SK-N-SH treated with all-trans-retinoic acid at 6 μM for 48 hours (cell line): ENCODE measurements around the gene ZNF664.

Source experiments
- ATAC-seq: fragments of 200-7000 bp; cut with Tn5 transposase; 3 replicates; pipeline ENCODE4 v1.9.1; 2020; ENCODE audit warnings: mild to moderate bottlenecking, moderate library complexity
- ARNTL ChIP-seq: fragments of 450-650 bp; formaldehyde crosslinking; IDR thresholded peaks from 2 replicates; pipeline ENCODE4 v1.5.0; 2020; ENCODE audit warnings: low read depth, mild to moderate bottlenecking, moderate library complexity, borderline replicate concordance
- BACH2 ChIP-seq: fragments of 250-450 bp; sonication (Bioruptor Pico); IDR thresholded peaks from 2 replicates; pipeline ENCODE4 v1.9.0; 2021; ENCODE audit warnings: mild to moderate bottlenecking, borderline replicate concordance
- CREB5 ChIP-seq: fragments of 250-450 bp; sonication (Bioruptor Pico); IDR thresholded peaks from 2 replicates; pipeline ENCODE4 v1.5.1; 2020; ENCODE audit warnings: low read depth, mild to moderate bottlenecking, moderate library complexity
- ESRRG ChIP-seq: fragments of 250-450 bp; sonication (Bioruptor Pico); IDR thresholded peaks from 2 replicates; pipeline ENCODE4 v1.6.1; 2021; ENCODE audit warnings: mild to moderate bottlenecking
- GLIS3 ChIP-seq: fragments of 250-450 bp; sonication (Bioruptor Pico); IDR thresholded peaks from 2 replicates; pipeline ENCODE4 v1.5.0; 2020; ENCODE audit warnings: mild to moderate bottlenecking, moderate library complexity
- ISL1 ChIP-seq: fragments of 250-450 bp; sonication (Bioruptor Pico); IDR thresholded peaks from 2 replicates; pipeline ENCODE4 v2.1.2; 2022; ENCODE audit warnings: mild to moderate bottlenecking, moderate library complexity
- OSR1 ChIP-seq: fragments of 250-450 bp; sonication (Bioruptor Pico); IDR thresholded peaks from 2 replicates; pipeline ENCODE4 v1.8.0; 2022; ENCODE audit warnings: moderate library complexity, mild to moderate bottlenecking, inconsistent platforms
- PATZ1 ChIP-seq: fragments of 250-450 bp; sonication (Bioruptor Pico); IDR thresholded peaks from 2 replicates; pipeline ENCODE4 v1.8.0; 2020; ENCODE audit warnings: mild to moderate bottlenecking, moderate library complexity, borderline replicate concordance
- PPARA ChIP-seq: fragments of 250-450 bp; sonication (Bioruptor Pico); IDR thresholded peaks from 2 replicates; pipeline ENCODE4 v1.5.0; 2020; ENCODE audit warnings: mild to moderate bottlenecking, borderline replicate concordance
- RARB ChIP-seq: fragments of 250-450 bp; sonication (Bioruptor Pico); IDR thresholded peaks from 2 replicates; pipeline ENCODE4 v1.8.0; 2021; ENCODE audit warnings: mild to moderate bottlenecking, moderate library complexity
- SNAI2 ChIP-seq: fragments of 250-450 bp; sonication (Bioruptor Pico); IDR thresholded peaks from 2 replicates; pipeline ENCODE4 v1.5.0; 2020; ENCODE audit warnings: mild to moderate bottlenecking, moderate library complexity
- TCF4 ChIP-seq: fragments of 250-450 bp; sonication (Bioruptor Pico); IDR thresholded peaks from 2 replicates; pipeline ENCODE4 v1.8.0; 2021; ENCODE audit warnings: mild to moderate bottlenecking, moderate library complexity, borderline replicate concordance
- TOX ChIP-seq: fragments of 250-450 bp; sonication (Bioruptor Pico); IDR thresholded peaks from 2 replicates; pipeline ENCODE4 v1.8.0; 2021; ENCODE audit warnings: mild to moderate bottlenecking, moderate library complexity, borderline replicate concordance
- TSHZ2 ChIP-seq: fragments of 250-450 bp; sonication (Bioruptor Pico); IDR thresholded peaks from 2 replicates; pipeline ENCODE4 v1.5.0; 2020; ENCODE audit warnings: mild to moderate bottlenecking, moderate library complexity
- ZC3H10 ChIP-seq: fragments of 250-450 bp; sonication (Bioruptor Pico); IDR thresholded peaks from 2 replicates; pipeline ENCODE4 v1.5.1; 2021; ENCODE audit warnings: mild to moderate bottlenecking, moderate library complexity
- ZFP3 ChIP-seq: fragments of 250-450 bp; sonication (Bioruptor Pico); IDR thresholded peaks from 2 replicates; pipeline ENCODE4 v1.5.0; 2020; ENCODE audit warnings: mild to moderate bottlenecking, moderate library complexity
- ZFP30 ChIP-seq: fragments of 450-650 bp; formaldehyde crosslinking; IDR thresholded peaks from 2 replicates; pipeline ENCODE4 v1.5.0; 2022; ENCODE audit warnings: mild to moderate bottlenecking, moderate library complexity
- ZNF8 ChIP-seq: fragments of 450-650 bp; formaldehyde crosslinking; IDR thresholded peaks from 2 replicates; pipeline ENCODE4 v1.5.0; 2020; ENCODE audit warnings: mild to moderate bottlenecking, moderate library complexity

The ZNF664 gene

GRCh38 chr12:124006085-124006845, 33.2 kb downstream of the ZNF664 start:
- no peak for ATAC-seq
- TF ChIP-seq ZNF8 (CRISPR knock-in tag) (no peak), ESRRG (CRISPR knock-in tag) (no peak), PATZ1 (CRISPR knock-in tag) (no peak)

GRCh38 chr12:124006846-124007713, 34.1 kb downstream of the ZNF664 start:
- no peak for ATAC-seq
- TF ChIP-seq OSR1 (CRISPR knock-in tag), result no peak
- TF ChIP-seq BACH2 (CRISPR knock-in tag), result no peak
- no peak for TF ChIP-seq ISL1 (CRISPR knock-in tag)
- TF ChIP-seq RARB (CRISPR knock-in tag), result no peak
- TF ChIP-seq ZFP3, result no peak
- no peak for TF ChIP-seq ZFP30 (CRISPR knock-in tag)
- TF ChIP-seq, all 23 proteins: peak for 0

- no peak for TF ChIP-seq TOX (CRISPR knock-in tag)
- no peak for TF ChIP-seq TCF4 (CRISPR knock-in tag)
- TF ChIP-seq SNAI2 (CRISPR knock-in tag), result no peak
- no peak for TF ChIP-seq ZNF8 (CRISPR knock-in tag)
- TF ChIP-seq OSR1 (CRISPR knock-in tag), result no peak
- no peak for TF ChIP-seq ZFP3
- no peak for TF ChIP-seq ARNTL (CRISPR knock-in tag)
- TF ChIP-seq TSHZ2 (CRISPR knock-in tag), result no peak
- no peak for TF ChIP-seq ZC3H10 (CRISPR knock-in tag)
- ATAC-seq, result peak; percentile 47
Observed at GRCh38 chr12:124007826-124008570, 35.0 kb downstream of the ZNF664 start.

GRCh38 chr12:124008595-124008994, 35.6 kb downstream of the ZNF664 start:
- TF ChIP-seq PPARA (CRISPR knock-in tag) (no peak), ESRRG (CRISPR knock-in tag) (no peak), TCF4 (CRISPR knock-in tag) (no peak), TOX (CRISPR knock-in tag) (no peak)
- ATAC-seq, result no peak

- TF ChIP-seq TSHZ2 (CRISPR knock-in tag) (no peak), CREB5 (CRISPR knock-in tag) (no peak), ISL1 (CRISPR knock-in tag) (no peak), ZFP3 (no peak), GLIS3 (no peak), ZC3H10 (CRISPR knock-in tag) (no peak)
- ATAC-seq, result no peak
Observed at GRCh38 chr12:124009781-124010180, 36.8 kb downstream of the ZNF664 start.
